Ramos (cell line): ENCODE results near the gene CLCN2.

Experiments used
- in situ Hi-C: fragments of 300-500 bp; cut with MboI; formaldehyde crosslinking; loops from one replicate; pipeline ENCODE4 v1.14.3; 2022; ENCODE audit warnings: low sequenced_read_pairs; ENCODE audit not compliant: unreplicated experiment

Gene CLCN2

DNA sequence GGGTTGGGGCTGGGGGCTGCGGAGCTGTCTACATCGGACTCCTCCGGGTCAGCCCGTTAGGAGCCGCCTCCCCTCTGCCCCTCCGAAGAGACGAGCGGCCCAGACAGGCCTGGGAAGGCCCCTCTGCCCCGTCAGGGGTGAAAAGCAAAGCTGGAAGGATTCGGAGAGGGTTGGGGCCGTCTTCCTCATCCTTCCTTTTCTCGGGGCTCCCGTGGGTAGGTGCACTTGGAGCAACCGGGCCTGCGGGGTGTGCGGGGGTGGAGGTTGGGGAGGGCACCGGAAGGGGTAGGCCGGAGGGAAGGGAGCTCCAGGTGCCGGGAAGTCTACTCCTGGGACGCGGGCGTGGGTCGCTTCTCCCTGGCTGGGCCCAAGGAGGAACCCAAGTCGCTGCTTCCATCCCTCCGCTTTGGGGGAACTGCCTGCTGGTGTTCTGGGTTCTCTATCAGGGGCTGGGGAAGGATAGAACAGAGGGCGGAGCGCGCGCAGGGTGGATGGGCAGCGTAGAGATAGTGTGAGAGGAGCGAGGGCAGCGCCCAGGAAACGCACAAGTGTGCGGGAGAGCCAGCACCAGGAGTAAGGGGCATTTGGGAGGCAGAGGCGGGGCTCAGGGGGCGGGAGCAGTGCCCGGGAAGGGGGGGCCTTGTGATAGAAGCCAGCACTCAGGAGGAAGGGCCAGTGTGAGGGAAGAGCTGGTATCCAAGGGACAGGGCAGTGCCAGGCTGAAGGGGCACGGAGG is 695 bp upstream of the CLCN2 start:
- in situ Hi-C loops = no loop called here

DNA sequence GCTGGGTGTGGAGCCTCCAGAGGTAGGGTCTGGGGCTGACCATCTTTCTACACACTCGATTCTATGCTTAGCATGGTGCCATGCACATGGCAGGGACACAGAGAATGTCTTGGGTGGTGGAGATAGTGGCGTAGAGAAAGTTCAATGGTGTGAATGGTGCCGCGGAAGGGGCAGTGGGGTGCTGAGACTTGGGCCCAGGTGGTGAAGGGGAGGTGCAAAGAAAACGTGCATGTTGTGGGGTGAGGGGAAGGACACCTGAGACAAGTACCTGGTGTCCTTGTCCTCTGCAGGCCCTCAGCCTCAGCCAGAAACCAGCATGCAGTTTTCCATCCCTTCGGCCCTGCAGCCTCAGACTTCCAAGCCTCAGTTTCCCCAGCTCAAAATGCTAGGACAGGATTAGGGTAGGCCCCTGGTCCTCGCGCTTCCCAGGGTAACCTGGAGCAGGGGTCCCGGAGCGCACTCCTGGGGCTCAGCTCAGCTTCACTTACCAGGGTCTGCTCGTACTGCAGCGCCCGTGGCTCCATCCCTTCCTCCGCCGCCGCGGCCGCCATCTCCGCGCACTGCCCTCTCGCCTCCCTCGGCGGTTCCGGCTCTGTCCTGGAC is 375 bp downstream of the CLCN2 start:
- in situ Hi-C loops = no loop called here

DNA sequence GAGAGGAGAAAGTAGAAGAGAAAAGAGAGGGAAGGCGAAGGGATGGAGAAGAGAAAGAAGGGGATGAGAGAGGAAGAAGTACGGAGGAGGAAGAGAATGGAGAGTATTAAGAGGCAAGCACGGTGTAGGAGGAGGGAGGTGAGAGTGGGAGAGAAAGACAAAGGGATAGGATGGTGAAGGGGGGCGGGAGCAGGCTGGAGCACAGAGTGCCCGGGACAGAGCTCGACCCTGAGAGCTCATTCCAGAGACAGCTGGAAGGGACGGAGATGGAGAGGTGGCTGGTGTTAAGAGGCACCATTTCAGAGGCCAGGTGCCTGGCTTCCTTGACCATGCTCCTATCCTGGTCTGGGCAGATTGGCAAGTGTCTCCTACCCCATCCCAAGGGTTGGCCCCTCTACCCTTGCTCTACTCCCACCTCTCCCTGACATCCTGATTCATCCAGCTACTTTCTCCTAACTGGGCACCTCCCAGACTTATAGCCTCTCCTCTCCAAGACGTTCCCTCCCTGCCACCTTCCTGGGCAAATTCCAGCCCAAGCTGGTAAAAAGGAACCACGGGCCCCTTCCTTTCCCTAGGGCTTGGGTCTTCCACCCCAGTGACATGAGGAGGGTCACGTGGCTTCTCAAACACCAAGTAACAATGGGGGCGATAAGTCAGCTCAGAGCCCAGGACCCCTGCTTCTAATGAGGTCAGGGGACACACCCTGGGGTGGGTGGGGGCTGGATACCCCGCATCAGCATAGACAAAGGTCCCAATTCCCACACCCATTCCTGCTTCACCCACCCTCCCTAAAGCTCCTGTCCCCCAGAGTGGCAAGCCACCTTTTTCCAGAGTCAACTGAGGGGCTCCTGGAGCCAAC is 1.1 kb downstream of the CLCN2 start:
- in situ Hi-C loops = no loop called here

- in situ Hi-C loops = no loop called here
Measured at GRCh38 chr3:184359610-184360009, 1.8 kb downstream of the CLCN2 start.

DNA sequence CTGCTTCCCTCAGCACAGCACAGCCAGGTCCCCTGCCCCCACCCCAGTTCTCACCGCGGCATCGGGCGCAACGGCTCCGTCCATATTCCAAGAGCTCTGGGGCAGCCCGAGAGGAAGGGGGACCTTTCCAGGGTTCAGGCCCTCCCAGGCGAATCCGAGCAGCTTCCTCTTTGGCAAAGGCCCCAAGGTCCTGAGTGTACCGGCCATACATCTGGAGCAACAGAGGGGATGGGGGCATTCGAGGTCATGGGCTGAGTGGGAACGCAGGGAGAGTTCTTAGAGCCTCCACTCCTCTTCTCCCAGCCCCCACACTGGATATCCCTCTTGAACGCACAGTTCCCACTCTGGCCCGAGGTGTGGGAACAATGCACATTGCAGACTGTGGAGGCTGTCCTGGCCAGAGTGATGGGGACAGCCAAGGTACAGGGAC is 2.5 kb downstream of the CLCN2 start:
- in situ Hi-C loops = no loop called here

DNA sequence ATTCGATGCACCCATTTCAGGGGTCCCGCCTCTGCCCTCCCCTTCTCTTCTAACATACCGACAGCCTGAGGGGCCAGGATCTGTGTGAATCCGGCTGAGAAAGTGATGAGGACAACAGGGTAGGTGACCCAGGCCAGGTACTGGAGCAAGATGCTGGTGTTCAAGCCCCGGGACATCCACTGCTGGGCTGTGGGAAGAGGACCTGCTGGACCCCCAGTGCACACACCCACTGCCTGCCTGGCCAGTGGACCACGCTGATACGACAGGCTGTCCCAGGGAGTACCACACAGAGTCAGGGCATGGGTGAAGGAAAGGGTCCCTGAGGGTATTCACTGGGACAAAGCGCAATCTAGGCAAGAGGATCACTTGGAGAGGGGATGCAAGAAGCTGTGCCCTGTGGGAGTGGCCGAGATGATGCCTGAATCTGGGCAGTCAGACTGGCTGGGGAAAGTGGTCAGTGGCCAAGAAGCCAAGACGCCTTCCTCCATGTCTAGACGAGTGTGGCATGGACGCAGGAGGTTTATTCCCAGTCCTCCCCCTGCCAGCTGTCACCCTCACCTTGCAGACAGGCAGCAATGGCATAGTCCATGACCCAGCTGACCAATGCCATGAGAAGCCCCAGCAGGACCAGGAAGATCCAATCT is 3.2 kb downstream of the CLCN2 start:
- in situ Hi-C loops = no loop called here

DNA sequence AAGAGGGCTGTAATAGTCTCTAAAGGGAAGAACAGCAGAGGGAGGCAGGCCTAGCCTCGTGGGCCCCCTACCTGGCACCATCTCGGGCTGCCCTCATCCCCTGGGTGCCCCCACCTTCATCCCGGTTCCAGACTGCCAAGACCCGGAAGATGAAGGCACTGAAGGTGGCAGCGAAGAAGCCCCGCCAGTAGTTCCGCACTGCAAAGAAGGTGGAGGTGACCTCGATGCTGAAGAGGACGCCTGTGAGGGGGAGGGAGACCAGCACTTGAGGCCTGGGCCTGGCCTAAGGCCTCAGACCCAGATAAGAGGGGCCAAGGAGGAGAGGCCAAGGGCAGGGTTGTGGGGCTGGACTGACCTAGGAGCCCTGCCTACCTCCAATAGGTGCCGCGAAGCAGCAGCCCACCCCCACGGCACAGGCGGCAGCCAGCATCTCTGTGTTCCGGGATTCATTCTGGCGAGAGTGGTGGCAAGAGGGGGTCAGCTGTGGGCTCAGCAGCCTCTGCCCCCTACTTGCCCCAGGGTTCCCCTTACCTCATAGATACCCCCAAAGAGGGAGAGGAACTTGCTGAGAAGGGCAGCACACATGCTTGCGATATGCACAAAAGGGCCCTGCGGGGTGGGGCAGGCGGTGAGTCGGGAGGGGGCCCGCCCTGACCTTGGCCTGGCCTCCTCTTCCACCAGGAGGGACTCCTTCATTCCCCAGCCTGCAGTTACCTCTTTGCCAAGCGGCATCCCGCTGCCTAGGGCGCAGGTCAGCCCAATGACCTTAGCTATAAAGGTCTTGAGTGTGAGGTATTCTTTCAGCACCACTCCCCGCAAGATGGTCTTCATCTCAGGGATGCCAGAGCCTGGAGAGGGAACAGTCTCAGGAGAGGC is 3.9 kb downstream of the CLCN2 start:
- in situ Hi-C loops = no loop called here

DNA sequence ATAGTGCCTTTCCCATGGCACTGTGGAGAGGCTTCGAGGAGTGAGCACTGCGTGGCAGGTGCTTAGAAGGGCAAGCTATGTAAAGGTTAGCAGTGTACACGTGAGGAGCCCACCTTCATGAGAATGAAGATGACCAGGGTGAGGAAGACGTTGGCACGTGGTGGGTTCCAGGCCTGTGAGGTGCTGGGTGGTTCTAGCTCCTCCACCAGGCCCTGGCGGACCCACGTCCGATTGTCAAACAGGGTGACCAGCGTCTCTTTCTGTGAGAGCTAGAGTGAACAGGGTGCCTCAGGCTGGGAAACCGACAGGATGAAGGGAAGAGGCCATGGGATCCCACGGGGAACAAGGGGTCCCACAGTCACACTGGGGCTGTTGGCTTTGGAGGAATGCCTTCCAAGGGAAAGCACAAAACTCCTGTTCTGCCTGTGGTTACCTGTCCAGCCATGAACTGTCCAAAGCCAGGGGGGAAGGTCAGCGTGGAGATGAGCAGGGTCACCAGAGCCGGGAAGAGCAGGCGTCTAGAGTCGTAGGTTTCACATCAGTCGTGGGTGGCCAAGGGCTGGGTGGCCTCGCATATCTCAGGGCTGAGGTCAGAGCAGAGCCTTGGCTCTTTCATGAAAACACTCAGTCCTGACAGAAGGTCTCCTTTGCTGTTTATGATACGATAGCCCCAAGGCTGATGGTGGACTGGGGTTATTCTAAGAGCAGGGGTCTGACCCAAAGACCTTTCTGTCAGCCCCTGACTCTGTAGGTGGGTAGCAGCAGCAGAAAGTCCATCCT is 6.0 kb downstream of the CLCN2 start:
- in situ Hi-C loops = no loop called here

DNA sequence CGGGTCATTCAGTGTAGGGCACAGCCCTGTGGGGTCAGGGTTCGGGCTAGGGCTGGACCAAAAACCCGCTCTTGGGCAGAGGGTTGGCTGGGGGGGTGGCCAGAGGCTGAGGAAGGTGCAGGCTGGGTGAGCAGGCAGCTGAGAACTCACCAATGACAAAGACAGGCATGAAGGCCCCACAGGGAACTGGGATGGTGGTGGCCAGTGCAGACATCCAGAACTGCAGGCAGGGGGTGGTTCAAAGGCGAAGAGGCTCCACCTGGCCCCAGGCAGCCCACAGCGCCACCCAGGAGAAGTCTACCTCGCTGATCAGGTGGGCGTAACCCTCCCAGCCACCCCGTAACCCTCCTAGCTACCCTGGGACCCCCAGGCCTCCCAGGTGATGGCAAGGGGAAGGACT is 6.7 kb downstream of the CLCN2 start:
- in situ Hi-C loops = no loop called here

GRCh38 chr3:184354121-184354728 is 7.2 kb downstream of the CLCN2 start:
- in situ Hi-C loops = no loop called here

- in situ Hi-C loops = no loop called here
Measured at GRCh38 chr3:184353546-184353941, 7.9 kb downstream of the CLCN2 start.

GRCh38 chr3:184352897-184353545 is 8.4 kb downstream of the CLCN2 start:
- in situ Hi-C loops = no loop called here

- in situ Hi-C loops = no loop called here
Measured at GRCh38 chr3:184352149-184352785, 9.1 kb downstream of the CLCN2 start.

DNA sequence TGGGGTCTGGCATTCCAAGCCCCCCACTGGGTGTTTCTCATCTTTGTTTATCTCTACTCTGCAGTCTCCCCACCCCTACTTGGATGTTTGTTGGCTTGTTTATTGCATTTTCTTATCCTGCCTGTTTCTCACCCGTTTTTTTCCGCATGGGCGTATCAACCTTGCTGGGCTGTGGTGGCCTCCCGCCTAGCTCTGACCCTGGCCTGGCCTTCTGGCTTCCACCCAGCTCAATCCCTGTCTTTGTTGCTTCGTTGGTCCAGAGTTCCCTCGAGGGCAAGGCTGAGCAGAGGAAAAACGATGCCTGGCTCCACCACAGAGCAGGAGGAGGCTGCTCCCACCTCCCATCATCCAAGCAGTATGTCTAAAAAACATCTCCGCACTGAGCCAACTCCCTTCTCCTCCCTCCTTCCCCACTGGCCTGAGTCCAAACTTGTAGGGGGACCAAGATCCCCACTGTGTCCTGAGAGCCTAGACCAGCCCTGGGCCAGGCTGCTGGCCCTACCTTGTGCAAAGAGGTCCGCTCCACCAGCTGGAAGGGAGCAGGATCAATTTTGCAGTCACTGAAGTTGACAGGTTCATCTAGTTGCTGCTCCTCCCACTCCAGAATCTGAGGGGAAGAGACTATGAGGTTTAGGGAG is 9.8 kb downstream of the CLCN2 start:
- in situ Hi-C loops = no loop called here

GRCh38 chr3:184350618-184351017 is 10.8 kb downstream of the CLCN2 start:
- in situ Hi-C loops = no loop called here

DNA sequence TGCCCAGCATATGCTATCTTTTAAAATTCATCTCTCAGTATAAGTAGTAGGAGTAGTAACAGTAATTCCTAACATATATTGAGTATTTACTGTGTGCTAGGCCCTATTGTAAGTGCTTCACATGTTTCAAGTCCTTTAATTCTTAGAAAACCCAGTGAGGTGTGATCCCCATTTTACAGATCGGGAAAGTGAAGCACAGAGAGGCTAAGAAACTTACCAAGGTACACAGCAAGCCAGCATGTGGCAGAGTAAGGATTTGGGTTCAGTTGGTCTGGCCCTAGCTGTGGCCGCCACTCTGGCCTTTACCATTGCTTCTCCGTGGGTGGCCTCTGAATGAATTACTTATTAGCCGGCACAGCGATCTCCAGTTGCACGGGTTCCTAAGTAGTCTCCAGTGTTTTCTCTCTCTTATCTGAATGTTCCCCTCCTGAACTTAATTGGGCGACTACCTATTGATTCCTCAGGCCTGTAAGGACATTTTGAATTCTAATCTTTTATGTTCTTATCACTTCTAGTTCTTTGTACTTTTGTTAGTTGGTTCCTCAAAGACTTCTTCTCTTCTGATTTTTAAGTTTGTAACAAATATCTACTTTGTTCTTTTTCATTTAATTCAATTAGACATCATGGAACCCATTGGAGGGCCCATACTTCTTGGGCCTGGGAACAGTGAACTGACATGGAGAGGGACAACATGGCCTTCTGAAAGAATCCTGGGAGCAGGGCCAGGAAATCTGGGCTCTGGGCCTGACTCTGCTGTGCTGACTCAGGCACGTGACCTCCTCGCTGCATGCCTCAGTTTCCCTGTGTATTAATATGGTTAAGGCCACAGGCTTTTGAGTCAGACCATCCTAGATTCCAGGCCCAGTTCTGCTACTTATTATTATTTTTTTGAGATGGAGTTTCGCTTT is 11.6 kb downstream of the CLCN2 start:
- in situ Hi-C loops = no loop called here
